Bone marrow (tissue), 2 donors: ENCODE measurements around the gene ECE2.
A peak's percentile ranks its signal among the peaks of the same experiment; 100 is the strongest.

ENCODE experiments used
- DNase-seq, 2 donors: peaks; one replicate each; lab custom pipeline; 2025; lab: John Stamatoyannopoulos, UW

ECE2 gene

DNA sequence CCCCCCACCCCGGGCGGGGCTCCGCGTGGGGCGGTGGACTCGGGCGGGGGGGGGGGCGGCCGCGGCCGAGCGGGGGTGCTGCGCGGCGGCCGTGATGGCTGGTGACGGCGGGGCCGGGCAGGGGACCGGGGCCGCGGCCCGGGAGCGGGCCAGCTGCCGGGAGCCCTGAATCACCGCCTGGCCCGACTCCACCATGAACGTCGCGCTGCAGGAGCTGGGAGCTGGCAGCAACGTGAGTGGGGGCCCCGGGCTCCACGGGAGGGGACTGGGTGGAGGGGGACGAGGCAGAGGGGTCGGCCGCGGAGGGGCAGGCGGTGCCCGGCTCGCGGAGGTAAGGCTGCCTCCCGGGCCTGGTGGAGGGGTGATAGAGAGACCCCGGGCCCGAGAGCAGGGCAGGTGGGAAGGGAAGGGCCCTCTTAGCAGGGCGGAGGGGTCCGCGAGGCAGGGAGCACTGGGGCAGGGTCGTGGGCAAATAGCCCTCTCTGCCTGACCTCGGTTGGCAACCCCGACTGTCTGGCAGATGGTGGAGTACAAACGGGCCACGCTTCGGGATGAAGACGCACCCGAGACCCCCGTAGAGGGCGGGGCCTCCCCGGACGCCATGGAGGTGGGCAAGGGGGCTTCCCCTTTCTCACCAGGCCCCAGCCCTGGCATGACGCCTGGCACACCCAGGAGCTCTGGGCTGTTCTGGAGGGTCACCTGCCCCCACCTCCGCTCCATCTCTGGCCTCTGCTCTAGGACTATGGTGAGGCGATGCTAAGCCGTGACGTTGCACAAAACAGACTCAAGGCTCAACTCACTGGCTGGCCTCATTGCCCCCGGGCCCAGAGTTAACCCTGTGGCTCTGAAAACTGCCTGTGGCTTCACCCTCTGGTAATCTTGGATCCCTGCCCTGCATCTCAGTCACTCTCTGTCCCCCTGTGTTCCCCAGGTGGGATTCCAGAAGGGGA, at the start of gene ECE2:
ECE2 (plus strand) TSS at position 62 of the 950 bp plus-strand sequence; CDS start at position 194, 132 bp downstream.
- DNase-seq, result no peak

DNA sequence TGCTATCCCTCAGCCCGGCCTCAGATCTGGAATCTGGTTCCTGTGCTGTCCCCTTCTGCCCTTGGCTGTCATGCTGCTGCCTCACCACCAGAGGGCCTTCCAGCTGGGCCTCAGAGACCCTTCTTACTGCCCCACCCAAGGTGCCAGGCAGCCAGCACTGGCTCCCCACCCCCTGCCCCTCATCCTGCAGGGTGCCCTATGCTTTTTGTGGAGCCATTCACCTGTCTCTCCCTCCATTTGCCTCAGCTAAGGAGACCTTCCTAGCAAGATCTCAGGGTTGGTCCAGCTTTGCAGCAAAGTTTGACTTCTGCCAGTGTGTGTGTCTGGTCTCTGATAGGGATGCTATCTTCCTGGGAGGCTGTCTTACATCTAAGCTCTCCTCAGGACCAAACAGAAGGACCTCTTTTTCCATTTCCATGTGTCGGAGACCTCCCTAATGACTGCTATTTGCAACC, 48.3 kb upstream of the ECE2 start:
- DNase-seq, result peak in 1 of 2 donors; percentile 35

DNA sequence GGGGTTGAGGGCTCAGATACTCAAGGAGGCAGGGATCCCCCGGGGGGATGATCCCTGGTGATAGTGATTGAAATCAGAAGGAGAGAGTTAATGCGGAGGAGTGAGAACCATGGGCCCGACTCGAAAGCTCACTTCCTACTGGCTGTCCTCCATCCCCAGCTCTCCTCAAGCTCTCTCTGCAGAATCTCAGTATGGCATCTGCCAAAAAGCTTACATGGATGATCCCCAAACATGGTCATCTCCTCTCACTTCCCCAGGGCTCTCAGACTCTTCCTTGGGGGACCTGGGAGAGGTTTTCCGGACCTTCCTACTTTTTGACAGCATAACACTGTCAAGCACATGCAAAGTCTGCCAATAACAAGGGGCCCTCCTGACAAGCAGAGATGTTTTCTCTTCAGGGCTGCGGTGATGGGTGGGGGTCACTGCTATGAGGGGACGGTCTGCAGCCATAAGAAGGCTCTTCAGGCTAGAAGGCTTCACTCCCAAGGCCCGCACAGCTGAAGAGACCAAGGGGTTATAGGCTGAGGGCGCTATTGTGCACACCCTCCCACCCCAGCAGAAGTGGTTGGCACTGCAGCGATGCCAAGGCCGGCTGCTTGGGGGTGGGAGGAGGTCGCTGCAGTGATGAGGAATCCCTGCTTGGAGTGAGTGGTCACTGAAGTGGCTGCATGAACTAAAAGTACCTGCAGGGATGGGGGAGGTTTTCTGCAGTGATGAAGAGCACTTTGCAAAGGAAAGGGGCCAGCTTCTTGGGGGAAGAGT, 47.3 kb upstream of the ECE2 start:
- no peak for DNase-seq

DNA sequence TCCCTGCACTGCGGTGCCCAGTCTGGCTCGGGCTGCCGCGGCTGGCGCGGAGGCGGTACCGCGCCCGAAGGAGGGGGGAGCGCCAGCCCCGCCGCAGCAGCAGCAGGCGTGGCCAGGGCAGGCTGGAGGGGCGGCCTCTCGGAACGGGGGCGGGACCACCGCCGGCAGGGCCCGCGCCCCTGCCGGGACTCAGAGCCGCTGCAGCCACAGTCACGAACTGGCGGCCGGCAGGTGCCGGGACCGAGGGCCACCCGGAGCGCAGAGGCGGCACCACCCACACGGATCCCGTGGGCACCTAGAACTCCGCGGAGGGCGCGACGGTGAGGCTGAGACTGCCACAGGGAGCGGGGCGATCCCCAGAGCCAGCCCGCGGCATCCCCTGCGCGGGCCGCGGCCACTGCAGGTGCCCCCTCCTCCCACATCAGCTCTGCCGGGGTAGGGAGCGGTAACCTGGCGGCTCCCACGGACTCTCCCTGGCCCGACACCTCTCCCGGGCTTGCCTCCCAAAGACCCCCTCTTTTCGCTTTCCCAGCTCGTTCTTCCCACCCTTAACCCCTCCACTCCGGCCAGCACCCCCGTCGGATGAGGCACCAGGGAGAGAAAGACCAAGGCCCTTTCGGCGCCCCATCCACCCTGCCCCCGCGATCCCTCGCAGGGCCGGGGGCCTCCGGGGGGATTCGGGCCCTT, 46.3 kb upstream of the ECE2 start, which contains the start of gene VWA5B2:
VWA5B2 (plus strand) TSS at position 192 of the 687 bp plus-strand sequence. CDS start 944 bp downstream, outside the sequence.
- no peak for DNase-seq

DNA sequence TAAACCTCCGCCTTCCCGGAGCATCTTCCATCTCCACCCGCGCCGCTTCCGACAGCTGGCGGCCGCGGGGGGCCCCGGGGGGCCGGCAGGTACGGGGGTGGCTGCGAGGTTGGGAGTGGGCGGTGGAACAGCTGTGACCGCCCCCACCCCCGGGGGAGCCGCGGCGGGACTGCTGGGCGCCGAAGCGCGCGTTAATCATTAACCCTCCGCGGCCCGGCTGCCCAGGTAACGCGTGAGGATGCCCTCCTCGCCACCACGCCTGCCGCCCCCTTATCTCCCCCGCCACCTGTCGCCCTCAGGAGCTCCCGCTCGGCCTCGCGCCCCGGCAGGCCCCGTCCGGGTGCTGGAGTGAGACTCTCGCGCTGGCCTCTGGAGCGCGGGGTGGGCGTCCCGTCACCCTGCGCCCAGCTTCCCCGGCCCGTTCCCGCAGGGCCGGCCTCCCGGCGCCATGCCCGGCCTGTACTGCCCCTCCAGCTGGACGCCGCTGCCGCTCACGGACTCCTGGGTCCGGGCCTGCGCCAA, 45.7 kb upstream of the ECE2 start:
- no peak for DNase-seq

DNA sequence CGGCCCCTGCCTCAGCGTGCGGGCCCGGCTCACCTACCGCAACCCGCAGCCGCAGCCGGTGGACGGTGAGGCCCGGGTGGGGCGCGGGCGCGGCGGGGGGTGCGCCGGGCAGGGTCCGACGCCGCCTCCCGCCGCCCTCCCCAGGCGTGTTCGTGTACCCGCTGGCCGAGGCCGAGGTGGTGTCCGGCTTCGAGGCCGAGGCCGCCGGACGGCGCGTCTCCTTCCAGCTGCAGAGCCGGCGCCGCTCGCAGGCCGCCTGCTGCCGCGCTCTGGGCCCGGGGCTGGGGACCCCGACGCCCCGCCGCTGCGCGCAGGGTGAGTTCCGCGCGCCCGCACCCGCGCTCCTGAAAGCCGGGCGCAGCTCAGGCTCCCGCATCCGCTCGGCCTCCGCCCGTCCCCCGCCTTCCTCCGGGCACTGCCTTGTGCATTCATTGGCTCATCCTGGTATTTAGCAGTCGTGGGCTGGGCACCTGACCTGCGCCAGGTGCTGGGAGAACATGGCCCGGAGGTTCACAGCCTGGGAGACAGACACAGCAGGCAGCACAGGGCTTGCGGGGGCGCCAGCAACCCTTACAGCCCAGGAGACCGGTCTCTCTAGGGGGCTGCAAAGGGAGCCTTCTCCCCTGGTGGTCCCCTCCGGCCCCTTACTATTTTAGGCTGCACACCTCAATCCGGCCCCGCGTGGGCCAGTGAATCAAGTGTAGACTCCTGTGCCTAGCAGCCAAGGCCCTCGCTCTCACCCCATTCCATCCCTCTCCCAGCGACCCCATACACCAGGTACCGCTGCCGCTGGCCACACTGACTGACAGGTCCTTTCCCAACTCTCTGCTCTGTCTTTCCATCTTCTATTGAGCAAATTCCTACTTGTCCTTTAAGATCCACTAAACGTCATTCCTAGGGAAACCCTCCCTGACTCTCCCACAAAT, 45.0 kb upstream of the ECE2 start:
- no peak for DNase-seq

DNA sequence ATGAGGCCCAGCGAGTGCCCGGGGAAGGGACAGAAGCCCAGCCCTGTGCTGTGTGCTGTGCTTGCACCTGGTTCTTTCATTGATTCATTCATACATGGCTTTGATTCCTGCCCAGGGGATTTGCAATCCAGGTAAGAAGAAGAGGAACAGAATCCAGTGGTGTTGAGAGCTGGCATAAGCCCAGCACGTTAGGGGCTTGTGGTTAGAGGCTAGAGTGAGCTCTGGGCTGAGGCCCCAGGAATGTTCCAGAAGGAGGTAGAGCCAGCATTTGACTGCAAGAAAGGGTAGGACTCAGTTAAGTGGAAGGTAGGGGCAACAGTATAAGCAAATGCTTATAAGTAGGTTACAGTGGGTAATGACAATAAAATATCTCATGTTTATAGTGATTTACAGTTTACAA, 44.2 kb upstream of the ECE2 start:
- DNase-seq, result no peak

DNA sequence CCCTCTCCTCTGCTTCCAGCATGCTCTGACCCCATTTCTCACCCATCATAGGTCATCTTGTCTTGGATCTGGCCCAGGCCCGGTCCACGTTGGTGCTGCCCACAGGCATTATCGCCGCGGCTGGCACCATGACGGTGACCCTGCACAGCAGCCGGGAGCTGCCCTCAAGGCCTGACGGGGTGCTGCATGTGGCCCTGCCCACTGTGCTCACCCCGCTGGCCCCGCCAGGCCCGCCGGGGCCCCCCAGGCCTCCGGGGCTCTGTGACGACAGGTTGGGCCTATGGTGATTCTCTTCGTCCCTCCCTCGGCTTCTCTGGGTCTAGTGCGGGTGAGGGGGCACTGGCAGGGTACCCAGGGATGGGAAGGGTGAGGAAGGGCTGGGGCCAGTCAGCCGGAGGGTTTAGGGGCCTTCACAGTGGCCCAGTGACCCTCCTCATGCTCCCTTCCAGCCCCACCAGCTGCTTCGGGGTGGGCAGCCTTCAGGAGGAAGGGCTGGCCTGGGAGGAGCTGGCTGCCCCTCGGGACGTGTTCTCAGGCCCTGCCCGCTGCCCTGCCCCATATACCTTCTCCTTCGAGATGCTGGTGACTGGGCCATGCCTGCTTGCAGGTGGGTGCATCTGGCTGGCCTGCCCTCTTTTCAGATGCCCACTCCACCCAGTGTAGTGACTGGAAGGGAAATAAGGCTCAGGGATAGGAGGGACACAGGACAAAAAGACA, 42.5 kb upstream of the ECE2 start:
- no peak for DNase-seq

DNA sequence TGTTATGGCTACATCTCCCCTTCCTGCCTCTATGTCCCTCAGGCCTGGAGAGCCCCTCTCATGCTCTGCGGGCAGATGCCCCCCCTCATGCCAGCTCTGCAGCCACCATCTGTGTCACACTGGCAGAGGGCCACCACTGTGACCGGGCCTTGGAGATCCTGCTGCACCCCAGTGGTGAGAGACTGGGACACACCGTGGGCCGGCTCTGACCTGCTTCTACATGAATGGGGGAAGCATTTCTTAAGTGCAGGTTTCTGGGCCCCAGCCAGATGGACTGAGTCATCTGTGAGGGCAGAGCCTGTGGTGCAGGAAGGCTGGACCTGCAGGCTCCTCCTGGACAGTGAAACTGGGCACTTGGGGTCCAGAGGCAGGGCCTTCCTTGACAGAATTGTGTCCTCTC, 41.6 kb upstream of the ECE2 start:
- no peak for DNase-seq

DNA sequence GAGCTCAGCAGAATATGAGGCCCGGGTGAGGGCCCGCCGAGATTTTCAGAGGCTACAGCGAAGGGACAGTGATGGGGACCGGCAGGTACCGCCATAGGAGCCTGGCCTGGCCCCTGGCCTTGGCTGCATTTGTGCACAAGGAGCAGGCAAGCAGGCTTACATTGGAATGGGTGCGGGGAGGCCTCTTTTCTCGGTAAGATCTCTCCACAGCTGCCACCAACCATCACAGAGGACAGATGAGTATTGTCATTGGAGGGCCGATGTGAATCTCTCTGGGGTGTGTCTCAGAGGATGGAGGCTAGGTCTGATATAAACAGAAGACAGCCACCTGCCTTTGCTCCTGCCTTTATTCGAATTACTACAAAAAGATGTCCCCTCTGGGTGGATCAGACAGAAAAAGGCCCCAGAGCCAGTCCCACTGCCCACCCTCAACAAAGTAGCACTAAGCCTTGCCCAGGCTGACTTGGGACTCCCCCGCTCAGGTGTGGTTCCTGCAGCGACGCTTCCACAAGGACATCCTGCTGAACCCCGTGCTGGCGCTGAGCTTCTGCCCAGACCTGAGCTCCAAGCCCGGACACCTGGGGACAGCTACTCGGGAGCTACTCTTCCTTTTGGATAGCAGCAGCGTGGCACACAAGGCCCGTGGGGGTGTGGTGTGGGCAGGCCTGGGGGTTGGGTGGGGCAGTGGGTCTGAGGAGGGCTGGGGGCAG, 41.0 kb upstream of the ECE2 start:
- DNase-seq, result no peak

DNA sequence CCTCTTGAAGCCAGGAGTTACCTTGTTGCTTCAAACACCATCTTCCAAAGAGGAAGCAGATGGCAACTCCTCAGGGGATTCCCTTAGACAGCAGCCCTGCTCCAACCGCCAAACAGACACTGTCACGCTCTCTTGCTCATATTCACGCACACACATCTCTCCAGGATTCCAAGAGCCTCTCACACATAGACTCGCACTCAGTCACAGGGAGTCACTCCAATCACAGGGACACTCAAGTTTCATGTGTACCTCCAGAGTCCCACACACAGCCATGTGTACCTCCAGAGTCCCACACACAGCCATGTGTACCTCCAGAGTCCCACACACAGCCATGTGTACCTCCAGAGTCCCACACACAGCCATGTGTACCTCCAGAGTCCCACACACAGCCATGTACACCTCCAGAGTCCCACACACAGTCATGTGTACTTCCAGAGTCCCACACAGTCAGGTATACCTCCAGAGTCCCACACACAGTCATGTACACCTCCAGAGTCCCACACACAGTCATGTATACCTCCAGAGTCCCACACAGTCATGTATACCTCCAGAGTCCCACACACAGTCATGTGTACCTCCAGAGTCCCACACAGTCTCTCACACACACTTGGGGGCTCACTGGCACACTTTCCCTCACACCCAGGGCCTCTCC, 40.3 kb upstream of the ECE2 start:
- DNase-seq, result no peak

DNA sequence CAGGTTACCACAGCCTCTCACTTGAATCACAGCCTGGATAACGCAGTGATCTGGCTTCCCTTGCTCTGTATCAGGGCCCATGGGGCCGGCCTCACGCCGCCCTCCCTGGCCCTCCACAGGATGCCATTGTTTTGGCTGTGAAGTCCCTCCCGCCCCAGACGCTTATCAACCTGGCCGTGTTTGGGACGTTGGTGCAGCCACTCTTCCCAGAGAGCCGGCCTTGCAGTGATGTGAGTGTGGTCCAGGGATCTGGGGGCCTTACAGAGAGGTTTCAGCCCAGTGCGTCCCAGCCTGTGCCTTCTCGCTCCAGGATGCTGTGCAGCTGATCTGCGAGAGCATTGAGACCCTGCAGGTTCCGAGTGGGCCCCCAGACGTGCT, 39.8 kb upstream of the ECE2 start:
- DNase-seq, result no peak

DNA sequence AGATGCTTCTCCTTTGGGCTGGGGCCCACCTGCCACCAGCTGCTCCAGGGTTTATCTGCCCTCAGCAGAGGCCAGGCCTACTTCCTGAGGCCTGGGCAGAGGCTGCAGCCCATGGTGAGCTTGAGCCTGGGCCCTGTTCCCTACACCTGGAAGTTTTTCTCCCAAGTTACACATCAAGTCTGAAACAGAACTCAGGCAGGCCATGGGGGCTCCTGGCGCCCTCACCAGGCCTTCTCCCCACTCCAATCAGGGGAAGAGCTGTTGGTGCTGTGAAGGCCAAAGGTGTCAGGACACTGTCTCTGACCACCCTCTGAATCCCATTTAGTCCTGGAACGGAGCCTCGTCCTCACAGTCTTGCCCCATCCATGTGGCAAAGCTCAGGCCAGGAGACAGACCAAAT, 39.2 kb upstream of the ECE2 start:
- no peak for DNase-seq

DNA sequence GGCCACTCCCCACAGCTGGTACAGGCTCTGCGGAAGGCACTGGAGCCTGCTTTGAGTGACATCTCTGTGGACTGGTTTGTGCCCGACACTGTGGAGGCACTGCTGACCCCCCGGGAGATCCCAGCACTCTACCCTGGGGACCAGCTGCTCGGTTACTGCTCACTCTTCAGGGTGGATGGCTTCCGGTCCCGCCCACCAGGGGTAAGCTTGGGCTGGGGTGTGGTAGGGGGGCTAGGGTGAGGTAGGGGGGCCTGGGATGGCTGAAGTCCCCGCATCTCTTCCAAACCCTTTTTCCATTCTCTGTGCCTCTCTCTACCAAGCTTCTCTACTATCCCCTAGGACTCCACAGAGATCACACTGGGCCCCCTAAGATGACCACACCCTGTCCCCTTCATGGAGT, 38.6 kb upstream of the ECE2 start:
- no peak for DNase-seq

DNA sequence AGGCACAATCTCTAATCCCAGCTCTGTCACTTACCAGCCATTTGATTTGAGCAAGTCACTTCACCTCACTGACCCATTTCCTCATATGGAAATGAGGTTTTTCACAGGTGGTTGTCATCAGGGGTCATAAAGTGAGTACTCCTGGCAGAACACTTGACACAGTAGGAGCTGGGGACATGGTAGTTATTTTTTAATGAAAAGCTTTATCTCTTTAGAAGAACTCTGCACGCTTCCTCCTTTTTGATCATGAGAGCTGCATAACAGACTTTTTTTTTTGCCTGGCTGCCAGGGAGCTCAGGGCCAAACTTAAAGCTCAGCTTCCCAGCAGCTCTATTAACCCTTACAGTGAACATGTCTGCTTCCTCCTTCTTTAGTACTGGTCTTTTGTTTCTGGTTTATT, 38.0 kb upstream of the ECE2 start:
- DNase-seq, result no peak

DNA sequence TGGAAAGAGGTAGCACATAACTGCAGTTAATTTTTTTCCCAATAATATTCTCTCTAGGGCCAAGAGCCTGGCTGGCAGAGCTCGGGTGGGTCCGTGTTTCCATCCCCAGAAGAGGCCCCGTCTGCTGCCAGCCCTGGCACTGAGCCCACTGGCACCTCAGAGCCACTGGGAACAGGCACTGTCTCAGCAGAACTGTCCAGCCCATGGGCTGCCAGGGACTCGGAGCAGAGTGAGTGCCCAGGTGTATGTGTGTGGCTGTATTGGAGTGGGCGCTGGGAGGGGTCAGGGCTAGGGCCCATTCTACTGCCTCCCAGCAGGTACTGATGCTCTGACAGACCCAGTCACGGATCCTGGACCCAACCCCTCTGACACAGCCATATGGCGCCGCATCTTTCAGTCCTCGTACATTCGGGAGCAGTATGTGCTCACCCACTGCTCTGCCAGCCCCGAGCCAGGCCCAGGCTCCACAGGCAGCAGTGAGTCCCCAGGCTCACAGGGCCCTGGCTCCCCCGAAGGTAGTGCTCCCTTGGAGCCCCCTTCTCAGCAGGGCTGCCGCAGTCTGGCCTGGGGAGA, 37.5 kb upstream of the ECE2 start:
- DNase-seq, result no peak

DNA sequence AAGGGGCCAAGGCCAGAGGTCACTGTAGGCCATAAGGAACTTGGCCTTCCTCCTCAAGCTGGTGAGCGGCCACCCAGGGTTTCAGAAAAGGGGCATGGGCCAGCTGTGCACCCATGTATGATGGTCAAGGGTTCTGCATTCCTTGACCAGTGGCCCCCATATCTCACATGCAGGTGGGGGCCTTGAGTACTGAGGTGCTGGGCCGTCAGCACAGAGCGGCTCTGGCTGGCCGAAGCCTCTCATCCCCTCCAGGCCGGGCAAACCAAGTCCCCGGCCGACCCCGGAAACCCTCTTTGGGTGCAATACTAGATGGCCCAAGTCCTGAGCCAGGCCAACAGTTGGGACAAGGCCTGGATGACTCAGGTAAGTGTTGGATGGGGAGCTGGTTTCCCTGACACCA, 36.6 kb upstream of the ECE2 start:
- DNase-seq, result no peak

DNA sequence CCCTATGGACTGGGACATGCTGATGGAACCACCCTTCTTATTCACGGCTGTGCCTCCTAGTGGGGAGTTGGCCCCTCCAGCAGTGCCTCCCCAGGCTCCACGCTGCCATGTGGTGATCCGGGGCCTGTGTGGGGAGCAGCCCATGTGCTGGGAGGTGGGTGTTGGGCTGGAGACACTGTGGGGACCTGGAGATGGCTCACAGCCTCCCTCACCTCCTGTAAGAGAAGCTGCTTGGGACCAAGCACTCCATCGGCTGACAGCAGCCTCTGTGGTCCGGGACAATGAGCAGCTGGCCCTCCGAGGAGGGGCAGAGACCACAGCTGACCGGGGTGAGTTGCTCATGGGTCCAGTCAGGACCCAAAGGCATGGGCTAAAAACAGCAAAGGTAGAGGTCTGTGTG, 36.1 kb upstream of the ECE2 start:
- DNase-seq, result no peak
